Gastroesophageal sphincter (tissue), 4 donors: ENCODE data around the gene GGT6. TPM values are rescaled to one million over a fixed set of nuclear protein-coding genes. Genes with fewer than 3 reads are reported as not detected.

Source experiments
- ATAC-seq: fragments of 150-250 bp; one replicate; pipeline ENCODE4 v1.9.1; 2016; ENCODE audit warnings: mild to moderate bottlenecking, moderate library complexity
- H3K27ac ChIP-seq, 4 donors: fragments of 200-600 bp; sonication (generic) in 3 of 4; 1 replicate in 3 of 4; 2 replicates in 1 of 4; pipeline ENCODE4 v1.5.1; 2016 to 2019
- H3K27me3 ChIP-seq: fragments of 200-600 bp; sonication (generic); one replicate; pipeline ENCODE4 v1.5.1; 2019
- H3K36me3 ChIP-seq, 2 donors: fragments of 200-600 bp; sonication (generic); one replicate each; pipeline ENCODE4 v1.5.1; 2019; ENCODE audit warnings: control low read depth in 1 of 2
- H3K4me1 ChIP-seq, 3 donors: fragments of 200-600 bp; sonication (generic); 1 replicate in 2 of 3; 2 replicates in 1 of 3; pipeline ENCODE4 v1.5.1; 2016 to 2019; ENCODE audit warnings: control low read depth in 2 of 3
- H3K4me3 ChIP-seq, 2 donors: fragments of 200-600 bp; sonication (generic); one replicate each; pipeline ENCODE4 v1.5.1; 2019; ENCODE audit warnings: mild to moderate bottlenecking in 1 of 2, moderate library complexity in 1 of 2
- H3K9me3 ChIP-seq, 3 donors: fragments of 200-600 bp; sonication (generic); one replicate each; pipeline ENCODE4 v1.5.1; 2017 to 2019; ENCODE audit warnings: control low read depth in 2 of 3
- EP300 ChIP-seq: sonication (generic); formaldehyde crosslinking; IDR thresholded peaks from one replicate; pipeline ENCODE4 v1.6.1; 2017; ENCODE audit warnings: antibody characterized with exemption, mild to moderate bottlenecking
- POLR2A ChIP-seq, 2 donors: fragments of 450-650 bp; IDR thresholded peaks; one replicate each; pipeline ENCODE4 v1.6.1; 2017; ENCODE audit warnings: antibody characterized with exemption in 2 of 2, mild to moderate bottlenecking in 2 of 2, moderate library complexity in 1 of 2
- POLR2AphosphoS5 ChIP-seq: sonication (generic); formaldehyde crosslinking; IDR thresholded peaks from one replicate; pipeline ENCODE4 v1.6.1; 2017; ENCODE audit warnings: antibody characterized with exemption
- WGBS, 2 donors: methylation state at CpG; one replicate each; pipeline ENCODE4 v1.1.5; 2018; ENCODE audit warnings: low coverage in 1 of 2; 5-methylcytosine and 5-hydroxymethylcytosine counted together
- total RNA-seq, 4 donors: library from RNA; depleted of rRNA; stranded (reverse); fragments of >200 nt; gene quantifications; one replicate each; pipeline ENCODE4 v1.1.0, GENCODE V29; 2016
- TF ChIP-seq, protein P1 (sequence below), 4 experiments: fragments of 200-600 bp in 2 of 4; fragments of 450-650 bp in 2 of 4; sonication (generic) in 1 of 4; IDR thresholded peaks; one replicate each; pipeline ENCODE4 v1.5.1; 2017 to 2019; ENCODE audit warnings: antibody characterized with exemption in 4 of 4, mild to moderate bottlenecking in 2 of 4, moderate library complexity in 2 of 4

GGT6 gene
- total RNA-seq, 4 donors from 2014 or later, result 0.27 to 5.9 (median 0.47) TPM; not detected in 1

DNA sequence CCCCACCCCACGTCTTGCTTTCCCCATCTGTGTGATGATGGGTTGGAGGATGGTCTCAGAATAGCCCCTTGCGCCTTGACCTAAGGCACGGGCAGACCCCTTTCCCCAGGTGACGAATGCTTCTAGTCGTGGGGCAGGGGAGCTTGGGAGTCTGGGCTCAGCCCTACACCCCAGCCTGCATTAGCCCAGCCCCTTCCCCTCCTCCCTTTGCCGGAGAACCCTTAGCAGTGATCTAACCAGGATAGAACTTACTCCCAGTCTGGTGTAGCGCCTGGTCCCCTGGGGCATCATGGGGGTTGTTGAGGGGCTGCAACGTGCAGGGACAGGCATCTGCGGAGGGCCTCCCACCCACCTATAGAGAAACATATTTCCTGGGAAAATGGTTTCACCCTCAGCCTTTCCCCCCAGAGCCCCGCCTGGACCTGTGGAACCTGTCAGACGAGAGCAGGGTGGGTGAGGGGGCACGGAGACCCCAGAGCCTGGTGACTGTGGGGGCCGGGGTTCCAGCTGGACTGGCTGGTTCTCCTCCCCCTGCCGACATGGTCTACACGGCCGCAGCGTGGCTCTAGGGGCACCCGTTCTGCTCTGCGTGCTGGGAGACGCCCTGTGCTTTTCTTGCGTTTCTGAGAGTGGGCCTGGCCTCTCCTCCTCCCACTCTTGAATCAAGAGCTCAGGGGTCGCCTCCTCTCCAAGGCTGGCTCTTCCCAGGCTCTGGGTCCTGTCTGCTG, 28.7 kb upstream of the GGT6 start:
- Histone ChIP-seq H3K27ac (peak overlapping the region in 2 of 4 donors; percentile 47 to 58), H3K9me3 (no peaks in the 10 kb centered on the region), H3K4me3 (no peak overlapping the region), H3K27me3 (peaks cover 20% of the 10 kb centered on the region), H3K36me3 (no peaks in the 10 kb centered on the region), H3K4me1 (peaks cover 0 to 34% (median 0%) of the 10 kb centered on the region in 3 donors)
- 91% methylated on average over 3 of the region's 22 CpGs; no CpG with 5 or more reads in 1 of the 2 donors for whole genome bisulfite sequencing, 2 donors
- no peak for ATAC-seq
- no peak for TF ChIP-seq POLR2AphosphoS5
- TF ChIP-seq POLR2A (IDR thresholded peaks at IDR 0.05), result no peak
- no peak for TF ChIP-seq EP300
- TF ChIP-seq, protein P1, sequence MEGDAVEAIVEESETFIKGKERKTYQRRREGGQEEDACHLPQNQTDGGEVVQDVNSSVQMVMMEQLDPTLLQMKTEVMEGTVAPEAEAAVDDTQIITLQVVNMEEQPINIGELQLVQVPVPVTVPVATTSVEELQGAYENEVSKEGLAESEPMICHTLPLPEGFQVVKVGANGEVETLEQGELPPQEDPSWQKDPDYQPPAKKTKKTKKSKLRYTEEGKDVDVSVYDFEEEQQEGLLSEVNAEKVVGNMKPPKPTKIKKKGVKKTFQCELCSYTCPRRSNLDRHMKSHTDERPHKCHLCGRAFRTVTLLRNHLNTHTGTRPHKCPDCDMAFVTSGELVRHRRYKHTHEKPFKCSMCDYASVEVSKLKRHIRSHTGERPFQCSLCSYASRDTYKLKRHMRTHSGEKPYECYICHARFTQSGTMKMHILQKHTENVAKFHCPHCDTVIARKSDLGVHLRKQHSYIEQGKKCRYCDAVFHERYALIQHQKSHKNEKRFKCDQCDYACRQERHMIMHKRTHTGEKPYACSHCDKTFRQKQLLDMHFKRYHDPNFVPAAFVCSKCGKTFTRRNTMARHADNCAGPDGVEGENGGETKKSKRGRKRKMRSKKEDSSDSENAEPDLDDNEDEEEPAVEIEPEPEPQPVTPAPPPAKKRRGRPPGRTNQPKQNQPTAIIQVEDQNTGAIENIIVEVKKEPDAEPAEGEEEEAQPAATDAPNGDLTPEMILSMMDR (IDR thresholded peaks at IDR 0.05), result no peak

DNA sequence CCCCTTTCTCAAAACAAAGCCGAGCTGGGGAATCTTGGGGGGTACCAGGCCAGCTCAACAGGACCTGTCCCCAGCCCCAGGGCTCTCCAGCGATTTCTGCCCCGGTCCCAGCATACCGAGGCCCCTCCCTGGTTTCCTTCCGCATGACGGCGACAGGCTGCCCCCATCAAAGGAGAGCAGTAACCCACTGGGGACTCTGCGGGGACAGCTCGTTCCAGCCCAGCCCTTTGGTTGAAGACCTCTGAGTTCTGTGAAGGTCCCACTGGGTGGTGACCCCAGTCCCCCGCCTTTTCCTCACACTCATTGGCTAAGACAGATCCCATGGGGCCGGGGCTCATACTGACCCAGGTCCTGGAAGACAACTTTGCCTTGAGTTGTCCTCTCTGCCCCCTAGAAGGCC, 28.0 kb upstream of the GGT6 start:
- H3K4me3 ChIP-seq, result peak overlapping the region in 1 of 2 donors; percentile 10
- TF ChIP-seq, protein P1 (IDR thresholded peaks at IDR 0.05), result no peak
- no peak for TF ChIP-seq POLR2AphosphoS5
- no peak for ATAC-seq
- WGBS, 2 donors, result 81% methylated on average over 3 of the region's 11 CpGs; no CpG with 5 or more reads in 1 of the 2 donors
- peak overlapping the region in 3 of 4 donors; percentile 58 to 64 (median 60) for H3K27ac ChIP-seq
- H3K27me3 ChIP-seq, result peaks cover 27% of the 10 kb centered on the region
- peaks cover 0 to 41% (median 5%) of the 10 kb centered on the region in 3 donors for H3K4me1 ChIP-seq
- H3K36me3 ChIP-seq, result no peaks in the 10 kb centered on the region
- no peaks in the 10 kb centered on the region for H3K9me3 ChIP-seq

DNA sequence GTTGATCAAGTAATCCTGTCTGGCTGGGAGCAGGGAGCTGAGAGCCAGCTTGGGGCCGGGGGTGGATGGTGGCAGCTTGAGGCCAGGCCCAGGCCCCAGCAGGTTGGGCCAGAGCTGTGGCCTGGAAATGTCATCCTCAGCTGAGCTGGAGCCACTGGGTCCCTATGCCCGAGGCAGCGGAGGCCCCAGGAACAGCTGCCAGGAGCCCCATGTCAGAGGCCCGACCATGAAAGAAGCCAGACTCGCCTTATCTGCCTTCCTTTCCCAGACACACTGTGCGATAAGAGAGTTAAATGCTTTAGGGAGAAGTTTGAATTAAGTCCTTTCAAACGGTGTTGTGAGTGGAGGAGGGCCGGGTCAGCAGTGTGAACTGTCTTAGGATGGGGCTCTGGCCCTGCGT, 27.4 kb upstream of the GGT6 start:
- 57% methylated on average over 8 of the region's 9 CpGs; no CpG with 5 or more reads in 1 of the 2 donors for WGBS, 2 donors
- peak overlapping the region in 1 of 2 donors; percentile 10 for H3K4me3 ChIP-seq
- no peaks in the 10 kb centered on the region for H3K9me3 ChIP-seq
- H3K36me3 ChIP-seq, result no peaks in the 10 kb centered on the region
- peaks cover 33% of the 10 kb centered on the region for H3K27me3 ChIP-seq
- TF ChIP-seq POLR2AphosphoS5 (no peak), EP300 (no peak), POLR2A (IDR thresholded peaks at IDR 0.05) (no peak)
- TF ChIP-seq, protein P1 (IDR thresholded peaks at IDR 0.05), result no peak
- H3K27ac ChIP-seq, result peak overlapping the region in 3 of 4 donors; percentile 58 to 64 (median 60)
- peaks cover 0 to 46% (median 5%) of the 10 kb centered on the region in 3 donors for H3K4me1 ChIP-seq
- no peak for ATAC-seq

DNA sequence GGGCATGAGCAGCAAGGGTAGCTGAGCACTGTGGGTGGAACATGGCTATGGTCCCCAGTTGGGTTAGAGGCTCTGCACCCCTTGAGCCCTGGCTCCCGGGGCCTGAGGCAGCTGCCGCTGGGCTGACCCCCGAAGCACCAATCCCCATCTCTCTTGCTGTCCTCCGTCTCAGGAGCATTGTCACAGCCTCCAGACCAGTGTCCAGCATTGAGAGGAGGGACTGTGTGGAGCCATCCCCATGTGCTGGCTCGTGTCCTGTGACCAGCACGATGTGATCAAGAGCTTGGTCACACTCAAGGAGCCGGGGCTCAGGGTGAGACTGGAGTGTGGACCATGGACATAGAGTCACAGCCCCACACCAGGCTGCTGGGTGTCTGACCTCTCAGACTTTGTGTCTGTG, 26.8 kb upstream of the GGT6 start:
- Histone ChIP-seq H3K36me3 (no peaks in the 10 kb centered on the region), H3K4me1 (peaks cover 0 to 46% (median 5%) of the 10 kb centered on the region in 3 donors), H3K27ac (peak overlapping the region in 3 of 4 donors; percentile 58 to 64 (median 60)), H3K4me3 (no peak overlapping the region), H3K27me3 (peaks cover 39% of the 10 kb centered on the region), H3K9me3 (no peaks in the 10 kb centered on the region)
- WGBS, 2 donors, result no CpG with 5 or more reads among the region's 7 CpGs
- ATAC-seq, result no peak
- TF ChIP-seq EP300 (no peak), POLR2A (IDR thresholded peaks at IDR 0.05) (no peak), POLR2AphosphoS5 (no peak)
- TF ChIP-seq, protein P1 (IDR thresholded peaks at IDR 0.05), result no peak

DNA sequence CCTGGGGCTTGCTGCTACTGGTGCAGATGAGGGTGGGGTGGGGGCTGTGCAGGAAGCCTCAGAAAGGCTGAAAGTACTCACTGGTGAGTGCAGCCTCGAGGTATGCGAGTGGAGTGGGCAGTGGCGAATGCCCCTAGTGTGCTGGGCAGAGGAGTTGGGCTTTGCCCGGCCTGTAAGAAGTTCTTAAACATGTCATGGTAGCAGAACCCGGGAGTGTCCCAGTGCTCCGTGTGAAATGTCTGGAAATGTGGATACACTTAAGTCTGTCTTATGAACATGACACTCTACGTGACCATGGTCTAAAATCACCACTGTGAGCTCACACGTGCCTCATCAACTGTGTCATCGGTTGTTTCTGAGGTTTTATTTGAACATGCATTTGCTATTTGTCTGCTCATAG, 25.7 kb upstream of the GGT6 start:
- no peaks in the 10 kb centered on the region for H3K36me3 ChIP-seq
- H3K4me1 ChIP-seq, result peaks cover 0 to 36% (median 5%) of the 10 kb centered on the region in 3 donors
- 78 to 85% methylated on average over 5 to 6 of the region's 9 CpGs for WGBS, 2 donors
- no peaks in the 10 kb centered on the region for H3K9me3 ChIP-seq
- ATAC-seq, result no peak
- H3K4me3 ChIP-seq, result peak overlapping the region in 1 of 2 donors; percentile 65
- H3K27me3 ChIP-seq, result peaks cover 50% of the 10 kb centered on the region
- H3K27ac ChIP-seq, result peak overlapping the region in 3 of 4 donors; percentile 66 to 86 (median 76)
- TF ChIP-seq POLR2A (IDR thresholded peaks at IDR 0.05) (no peak), EP300 (no peak), POLR2AphosphoS5 (no peak)
- TF ChIP-seq, protein P1 (IDR thresholded peaks at IDR 0.05), result no peak
